NCI-H526 (cell line): ENCODE results near the gene LARP4.
A peak's percentile ranks its signal among the peaks of the same experiment; 100 is the strongest.
"Not testable (repeated sequence)": the region's sequence is repeated elsewhere in the genome, so short reads cannot be mapped to it uniquely, and the experiment has no call there.

Experiments
- DNase-seq, 2 experiments: peaks; one replicate each; lab custom pipeline; 2025; lab: John Stamatoyannopoulos, UW

LARP4 gene

GRCh38 chr12:50400638-50401499, at the start of gene LARP4:
TSS of gene LARP4 (plus strand) at chr12:50400885. CDS start at chr12:50401011, 126 bp downstream.
- DNase-seq: peak; percentile 97 to 98

GRCh38 chr12:50351120-50352043, 49.3 kb upstream of the LARP4 start:
- DNase-seq: peak in 1 of 2 experiments; percentile 34

DNA sequence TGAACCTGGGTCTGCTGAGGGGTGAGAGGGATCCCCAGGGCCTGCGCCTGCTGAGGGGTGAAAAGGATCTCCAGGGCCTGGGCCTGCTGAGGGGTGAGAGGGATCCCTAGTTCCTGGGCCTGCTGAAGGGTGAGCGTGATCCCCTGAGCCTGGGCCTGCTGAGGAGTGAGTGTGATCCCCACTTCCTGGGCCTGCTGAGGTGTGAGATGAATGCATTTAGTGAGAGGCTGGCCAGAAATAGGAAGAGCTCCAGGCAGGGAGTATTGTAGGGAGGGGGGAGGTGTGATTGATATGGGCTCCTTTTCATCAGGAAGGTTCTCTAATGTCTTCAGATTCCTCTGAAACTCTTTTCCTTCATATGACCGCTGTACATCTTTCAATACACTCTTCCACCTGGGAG, 47.3 kb upstream of the LARP4 start:
- DNase-seq: no peak

GRCh38 chr12:50353869-50354593, 46.7 kb upstream of the LARP4 start:
- DNase-seq: no peak

- no peak for DNase-seq
Measured at GRCh38 chr12:50354908-50355307, 45.8 kb upstream of the LARP4 start.

GRCh38 chr12:50355365-50355764, 45.3 kb upstream of the LARP4 start:
- no peak for DNase-seq

- DNase-seq: no peak
Measured at GRCh38 chr12:50362671-50363070, 38.0 kb upstream of the LARP4 start.

- DNase-seq: no peak
Measured at GRCh38 chr12:50363141-50363540, 37.5 kb upstream of the LARP4 start.

GRCh38 chr12:50365709-50366406, 34.8 kb upstream of the LARP4 start:
- no peak for DNase-seq

GRCh38 chr12:50370672-50371071, 30.0 kb upstream of the LARP4 start:
- DNase-seq: not testable (repeated sequence)

- no peak for DNase-seq
Measured at GRCh38 chr12:50375802-50376201, 24.9 kb upstream of the LARP4 start.

GRCh38 chr12:50380761-50381325, 19.8 kb upstream of the LARP4 start:
- DNase-seq: no peak

DNA sequence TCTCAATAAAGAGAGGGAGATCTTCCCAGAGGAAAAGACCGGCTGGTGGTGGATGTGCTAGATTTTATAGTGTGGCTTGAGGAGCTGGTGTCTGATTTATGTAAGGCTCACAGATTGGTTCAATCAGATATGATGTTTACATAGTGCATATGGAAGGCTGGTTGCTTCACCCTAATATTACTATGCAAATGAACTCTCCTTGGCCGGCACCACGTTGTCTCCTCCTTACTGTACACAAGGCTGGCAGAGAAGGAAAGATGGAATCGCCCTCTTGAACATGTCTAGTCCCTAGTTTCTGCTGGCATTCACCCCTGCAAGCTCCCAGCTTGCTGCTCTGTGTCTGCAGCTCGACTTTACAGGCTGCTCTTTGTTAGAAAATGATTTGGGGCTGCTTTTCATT, 13.2 kb upstream of the LARP4 start:
- peak; percentile 24 to 53 for DNase-seq

- DNase-seq: no peak
Measured at GRCh38 chr12:50387972-50388478, 12.7 kb upstream of the LARP4 start.

GRCh38 chr12:50388793-50389192, 11.9 kb upstream of the LARP4 start:
- DNase-seq: not testable (repeated sequence)

- DNase-seq: no peak
Measured at GRCh38 chr12:50390316-50390741, 10.4 kb upstream of the LARP4 start.

- no peak for DNase-seq
Measured at GRCh38 chr12:50394469-50395029, 6.1 kb upstream of the LARP4 start.

GRCh38 chr12:50397117-50397650, 3.5 kb upstream of the LARP4 start:
- no peak for DNase-seq

GRCh38 chr12:50398931-50399330, 1.8 kb upstream of the LARP4 start:
- DNase-seq: no peak

DNA sequence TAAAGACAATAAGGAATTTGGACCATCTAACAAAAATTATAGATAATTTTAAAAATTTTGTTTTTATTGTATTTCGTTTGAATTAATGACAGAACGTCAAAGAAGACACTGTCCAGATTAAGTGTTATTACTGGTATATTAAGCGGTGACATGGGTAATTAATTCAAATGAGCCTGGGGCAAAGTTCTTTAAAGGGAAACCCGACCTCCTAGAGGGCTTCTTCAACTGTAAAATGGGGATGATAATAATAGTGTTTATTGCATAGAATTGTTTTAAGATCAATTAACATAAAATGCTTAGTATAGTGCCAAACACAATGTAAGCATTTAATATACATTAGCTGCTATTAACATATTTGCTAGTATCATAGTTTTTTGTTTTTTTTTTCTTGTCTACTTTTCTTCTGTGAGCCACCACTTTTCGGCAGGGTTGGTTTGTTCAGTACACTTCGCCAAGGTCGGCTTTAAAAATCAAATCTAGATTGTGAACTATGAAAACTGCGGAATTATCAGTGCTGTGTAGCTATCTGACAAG, 514 bp upstream of the LARP4 start:
- DNase-seq: peak; percentile 67 to 75
